Fibroblast of gingiva (primary cell): Measurements from ENCODE around the gene ATG4B.

ENCODE experiments used
- DNase-seq: peaks from one replicate; pipeline ENCODE4 v3.0.0-alpha.2; 2011; ENCODE audit warnings: low read depth

ATG4B gene

GRCh38 chr2:241613017-241613780 is 24.3 kb upstream of the ATG4B start:
- peak; percentile 59 for DNase-seq

GRCh38 chr2:241615041-241615440 is 22.5 kb upstream of the ATG4B start:
- no peak for DNase-seq

GRCh38 chr2:241615522-241616052 is 21.9 kb upstream of the ATG4B start:
- DNase-seq, result no peak

- DNase-seq, result no peak
These were observed 21.0 kb upstream of the ATG4B start for GRCh38 chr2:241616168-241617125.

- no peak for DNase-seq
These were observed 19.9 kb upstream of the ATG4B start for GRCh38 chr2:241617431-241618154.

- DNase-seq, result no peak
These were observed 19.1 kb upstream of the ATG4B start for GRCh38 chr2:241618296-241618805.

GRCh38 chr2:241618829-241619228 is 18.7 kb upstream of the ATG4B start:
- no peak for DNase-seq

- no peak for DNase-seq
These were observed 17.7 kb upstream of the ATG4B start for GRCh38 chr2:241619597-241620418.

GRCh38 chr2:241620419-241620769 is 17.1 kb upstream of the ATG4B start:
- DNase-seq, result no peak

GRCh38 chr2:241627675-241628074 is 9.8 kb upstream of the ATG4B start:
- DNase-seq, result no peak

GRCh38 chr2:241629762-241630435 is 7.6 kb upstream of the ATG4B start:
- DNase-seq, result no peak

- DNase-seq, result no peak
These were observed 4.8 kb upstream of the ATG4B start for GRCh38 chr2:241632478-241633325.

GRCh38 chr2:241633561-241633960 is 3.9 kb upstream of the ATG4B start:
- no peak for DNase-seq

GRCh38 chr2:241635756-241636155 is 1.7 kb upstream of the ATG4B start:
- peak; percentile 50 for DNase-seq

GRCh38 chr2:241636182-241637017 is 1.1 kb upstream of the ATG4B start:
- peak; percentile 21 for DNase-seq

- no peak for DNase-seq
These were observed 535 bp downstream of the ATG4B start for GRCh38 chr2:241637795-241638660.

- no peak for DNase-seq
These were observed 1.4 kb downstream of the ATG4B start for GRCh38 chr2:241638940-241639339.

GRCh38 chr2:241639385-241639784 is 1.9 kb downstream of the ATG4B start:
- DNase-seq, result no peak
